SKM-1 treated with dmso at 0.1 percent for 144 hours (cell line): Measurements from ENCODE around the gene FKBP15.
"Not testable (repeated sequence)": the region's sequence is repeated elsewhere in the genome, so short reads cannot be mapped to it uniquely, and the experiment has no call there.

Experiments
- DNase-seq: peaks from one replicate; lab custom pipeline; 2025; ENCODE audit not compliant: unreplicated experiment; lab: John Stamatoyannopoulos, UW

Gene FKBP15

DNA sequence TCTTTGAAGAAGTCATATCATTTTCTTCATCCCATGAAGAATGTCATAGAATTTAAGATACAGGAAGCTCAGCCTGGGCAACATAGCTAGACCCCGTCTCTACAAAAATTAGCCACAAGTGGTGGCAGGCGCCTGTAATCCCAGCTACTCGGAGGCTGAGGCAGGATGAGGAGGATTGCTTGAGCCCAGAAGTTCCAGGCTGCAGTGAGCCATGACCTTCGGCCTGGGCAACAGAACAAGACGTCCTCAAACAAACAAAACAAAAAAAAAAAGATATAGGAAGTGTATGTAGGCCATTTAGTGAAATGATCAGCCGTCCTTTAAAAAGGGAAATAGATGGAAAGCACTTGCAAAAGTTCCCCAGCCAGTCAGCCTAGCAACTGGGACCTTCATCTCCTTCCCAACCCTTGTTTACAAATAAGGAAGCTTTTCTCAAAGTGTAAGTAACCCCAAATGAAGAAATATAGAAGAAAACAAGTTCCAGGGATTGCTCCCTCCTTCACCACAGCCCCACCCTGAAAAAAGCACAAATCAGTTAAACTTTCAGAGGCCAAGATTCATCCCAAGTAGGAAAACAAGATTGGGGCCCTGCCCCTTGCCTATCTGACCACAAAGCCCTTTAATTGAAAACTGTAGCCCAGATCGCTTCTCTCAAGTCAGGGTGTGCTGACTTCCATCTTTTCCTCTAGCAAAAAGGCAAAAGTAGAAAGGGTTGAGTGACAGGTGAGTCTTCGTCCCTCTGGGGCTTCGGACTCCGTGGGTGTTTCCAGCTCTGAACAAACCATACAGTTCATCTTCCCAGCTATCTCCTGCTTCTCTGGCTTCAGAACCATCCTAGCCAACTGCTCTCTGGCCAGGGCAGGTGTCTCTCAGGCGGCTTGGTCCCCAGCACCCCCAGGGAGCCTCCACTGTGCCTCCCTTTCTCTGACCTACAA, 69.1 kb downstream of the FKBP15 start:
- peak; percentile 22 for DNase-seq

DNA sequence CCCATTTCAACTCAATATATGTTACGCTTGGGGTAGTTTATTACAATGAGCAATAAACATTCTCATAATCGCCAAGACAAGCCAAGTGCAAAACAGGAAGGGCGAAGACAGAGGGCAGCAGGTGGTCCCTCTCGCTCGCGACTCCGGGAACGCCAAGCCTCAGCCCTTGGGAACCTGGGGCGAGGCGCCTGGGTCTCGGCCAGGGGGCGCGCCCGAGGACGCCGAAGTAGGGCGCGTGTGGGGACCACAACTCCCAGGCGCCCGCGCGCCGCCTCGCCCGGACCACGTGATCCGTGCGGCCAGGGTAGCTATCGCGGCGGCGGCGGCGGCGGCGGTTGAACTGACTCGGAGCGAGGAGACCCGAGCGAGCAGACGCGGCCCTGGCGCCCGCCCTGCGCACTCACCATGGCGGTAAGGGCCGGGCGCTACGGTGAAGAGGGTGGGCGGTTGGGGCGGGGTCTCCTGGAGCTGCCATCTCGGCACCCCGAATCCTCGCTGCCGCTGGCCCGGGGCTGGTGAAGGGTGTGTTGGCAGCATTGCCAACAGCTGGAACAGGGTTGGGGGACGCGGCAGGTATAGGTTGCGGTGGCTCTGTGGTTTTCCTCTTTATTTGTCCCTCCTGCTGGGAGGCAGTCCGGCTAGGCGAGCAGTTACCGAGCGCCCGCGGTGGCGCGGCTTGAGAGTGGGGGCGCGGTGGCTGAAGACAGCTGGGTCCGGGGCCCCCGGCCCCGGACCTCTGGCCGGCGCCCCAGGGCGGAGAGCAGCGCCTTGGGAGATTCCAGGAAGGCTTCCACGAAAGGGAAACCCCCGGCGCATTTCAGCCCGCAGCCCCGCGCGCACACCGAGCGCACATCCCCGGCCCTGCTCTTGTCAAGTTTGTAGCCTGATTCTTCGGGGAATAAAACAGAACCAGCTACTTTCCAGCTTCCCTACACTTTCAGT, 70.1 kb downstream of the FKBP15 start, which contains the start of gene SLC31A2:
TSS of gene SLC31A2 (plus strand) at position 338 of the 942 bp plus-strand sequence. CDS start at position 406, 68 bp downstream.
- peak; percentile 33 for DNase-seq

DNA sequence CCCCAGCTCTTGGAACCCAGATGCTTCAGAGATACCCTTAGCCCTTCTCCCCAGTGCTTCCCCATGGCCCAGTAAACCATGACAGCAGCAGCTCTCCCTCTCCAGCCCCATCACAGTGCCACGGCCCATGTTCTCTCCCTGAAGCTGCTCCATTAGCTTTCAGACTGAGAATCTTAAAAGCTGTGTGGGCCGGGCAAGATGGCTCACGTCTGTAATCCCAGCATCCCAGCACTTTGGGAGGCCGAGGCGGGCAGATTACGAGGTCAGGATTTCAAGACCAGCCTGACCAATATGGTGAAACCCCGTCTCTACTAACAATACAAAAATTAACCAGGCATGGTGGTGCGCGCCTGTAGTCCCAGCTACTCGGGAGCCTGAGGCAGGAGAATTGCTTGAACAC, 71.5 kb downstream of the FKBP15 start:
- DNase-seq, result not testable (repeated sequence)

DNA sequence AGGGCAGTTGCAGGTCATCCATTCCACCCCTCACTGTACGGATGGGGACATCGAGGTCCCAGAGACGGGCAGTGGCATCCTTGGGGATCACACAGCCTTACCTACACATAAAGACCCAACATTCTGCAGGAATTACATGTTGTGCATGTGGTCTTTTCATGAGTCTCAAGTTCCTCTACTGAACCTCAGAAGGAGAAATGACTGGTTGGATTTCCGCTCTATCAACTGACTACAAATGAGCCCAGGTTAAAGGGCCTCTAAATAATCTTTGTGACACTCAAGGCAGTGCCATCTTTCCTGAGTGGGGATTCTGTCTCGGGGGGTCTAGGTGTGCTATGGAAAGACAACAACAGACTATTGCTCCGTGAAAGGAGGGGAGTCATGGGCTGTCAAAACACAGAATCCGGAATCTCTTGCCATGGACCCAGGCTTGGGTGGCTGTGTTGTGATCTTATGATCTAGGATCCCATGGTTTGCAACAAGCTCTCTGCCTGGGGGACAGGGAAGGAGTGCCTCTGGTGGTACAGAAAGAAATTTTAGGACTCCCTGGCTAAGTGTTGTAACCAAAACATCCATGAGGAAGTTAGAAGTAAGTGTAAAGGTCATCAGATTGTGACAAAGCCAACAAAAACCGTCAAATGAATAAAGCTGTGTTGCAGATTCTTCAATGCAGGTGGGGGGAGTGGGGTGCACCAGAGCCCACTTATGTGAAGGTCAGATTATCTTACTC, 72.1 kb downstream of the FKBP15 start:
- peak; percentile 16 for DNase-seq

DNA sequence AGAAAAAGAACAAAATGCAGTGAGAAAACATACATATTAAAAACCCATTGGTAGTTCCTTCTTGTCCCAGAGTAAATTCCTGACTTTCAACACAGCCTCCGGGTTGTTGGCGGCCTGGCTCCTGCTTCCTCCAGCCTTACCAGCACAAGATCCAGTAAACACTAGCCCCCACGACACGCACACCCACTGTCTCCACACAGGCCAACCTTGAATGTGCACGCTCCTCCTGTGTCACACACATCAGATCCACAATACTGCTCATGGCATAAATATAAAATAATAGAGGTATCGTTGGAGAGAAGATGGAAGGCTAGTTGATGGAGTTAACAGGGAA, 72.7 kb downstream of the FKBP15 start:
- DNase-seq, result no peak

DNA sequence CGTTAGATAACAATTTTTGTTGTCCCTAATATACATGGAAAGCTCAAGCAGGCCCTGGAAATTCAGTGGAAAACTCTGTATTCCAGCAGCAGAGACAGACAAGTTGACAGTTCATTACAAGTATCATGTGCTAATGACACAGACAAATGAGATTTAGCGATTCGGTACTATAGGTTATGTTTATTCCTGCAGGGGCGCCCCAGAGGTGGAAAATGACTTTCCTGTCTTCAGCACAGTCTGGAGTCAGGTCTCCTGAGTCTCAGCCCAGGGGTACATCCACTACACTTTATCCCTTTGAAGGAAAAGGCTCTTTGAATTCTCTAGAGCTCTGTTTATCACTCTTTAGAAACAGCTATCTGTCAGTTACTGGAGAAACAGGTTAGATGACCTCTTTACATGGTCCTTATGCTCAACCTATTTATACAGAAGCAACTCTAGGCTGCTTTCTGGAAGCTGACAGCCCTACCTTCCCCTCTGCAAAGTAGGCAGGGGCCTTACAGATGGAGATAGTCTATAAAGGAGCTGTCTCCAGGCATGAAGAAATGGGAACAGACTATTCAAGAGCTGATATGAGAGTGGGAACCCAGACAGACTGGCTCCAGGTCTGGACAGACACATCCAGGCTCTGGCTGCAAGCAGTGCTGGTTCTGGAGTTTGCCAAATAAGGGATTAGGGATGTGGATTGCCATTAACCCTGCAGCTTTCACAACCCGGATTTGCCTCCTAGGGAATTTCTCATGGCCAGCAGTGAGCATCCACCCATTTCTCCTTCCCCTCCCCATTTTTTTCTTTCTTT, 77.4 kb downstream of the FKBP15 start:
- no peak for DNase-seq

DNA sequence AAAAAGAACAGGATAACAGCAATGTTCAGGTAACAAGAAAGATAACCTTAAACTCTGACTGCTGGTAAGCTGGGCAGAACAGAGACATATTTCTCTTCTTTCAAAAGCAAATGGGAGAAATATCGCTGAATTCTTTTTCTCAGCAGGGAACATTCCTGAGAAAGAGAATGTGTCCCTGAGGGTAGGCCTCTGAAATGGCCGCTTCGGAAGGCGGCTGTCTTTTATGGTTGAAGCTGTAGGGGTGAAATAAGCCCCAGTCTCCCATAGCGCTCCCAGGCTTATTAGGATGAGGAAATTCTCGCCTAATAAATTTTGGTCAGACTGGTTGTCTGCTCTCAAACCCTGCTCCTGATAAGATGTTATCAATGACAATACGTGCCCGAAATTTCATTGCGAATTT, 80.2 kb downstream of the FKBP15 start:
- DNase-seq, result not testable (repeated sequence)

DNA sequence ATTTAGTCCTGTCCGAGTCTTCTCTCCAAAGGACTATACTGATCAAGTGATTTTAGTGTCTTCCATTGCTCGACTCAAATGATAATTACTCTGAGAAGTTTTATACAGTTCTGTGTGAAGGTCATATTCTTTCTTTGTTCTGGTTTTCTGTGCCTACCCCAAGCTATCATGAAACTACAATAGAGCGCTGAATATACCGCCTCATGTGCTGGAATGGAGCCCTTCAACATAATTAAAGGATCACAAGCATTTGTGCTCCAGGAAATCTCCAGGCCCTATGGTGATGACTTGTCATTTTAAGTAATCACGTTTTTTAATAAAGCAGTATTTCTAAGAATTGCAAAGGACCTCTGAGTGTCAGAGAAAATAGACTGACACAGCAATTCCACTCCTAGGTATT, 81.1 kb downstream of the FKBP15 start:
- no peak for DNase-seq

DNA sequence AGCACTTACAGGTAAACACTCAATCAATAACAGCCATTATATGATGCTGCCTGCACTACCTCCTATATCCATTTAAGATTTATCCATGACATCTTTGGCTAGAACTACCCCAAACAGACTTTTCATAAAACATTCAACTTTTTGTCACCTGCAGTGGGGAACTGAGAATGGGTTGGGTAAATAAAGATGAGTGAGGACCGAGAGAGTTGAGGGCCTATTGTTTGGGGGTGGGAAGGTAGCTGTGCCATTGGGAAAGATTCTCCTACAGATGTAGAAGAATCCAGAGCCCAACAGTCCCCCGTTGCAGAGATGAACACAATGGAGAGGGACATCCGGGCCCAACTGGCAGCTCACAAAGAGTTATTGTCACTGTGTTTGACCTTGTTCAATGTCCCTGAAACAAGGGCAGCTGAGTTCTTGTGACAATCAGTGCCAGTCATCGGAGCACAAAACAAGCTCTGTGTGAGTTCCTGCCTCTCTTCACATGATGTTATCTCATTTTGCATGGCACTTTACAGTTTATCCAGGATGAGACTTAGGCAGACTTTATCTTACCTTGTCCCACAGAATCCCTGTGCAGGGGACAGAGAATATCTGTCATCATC, 81.8 kb downstream of the FKBP15 start:
- no peak for DNase-seq

DNA sequence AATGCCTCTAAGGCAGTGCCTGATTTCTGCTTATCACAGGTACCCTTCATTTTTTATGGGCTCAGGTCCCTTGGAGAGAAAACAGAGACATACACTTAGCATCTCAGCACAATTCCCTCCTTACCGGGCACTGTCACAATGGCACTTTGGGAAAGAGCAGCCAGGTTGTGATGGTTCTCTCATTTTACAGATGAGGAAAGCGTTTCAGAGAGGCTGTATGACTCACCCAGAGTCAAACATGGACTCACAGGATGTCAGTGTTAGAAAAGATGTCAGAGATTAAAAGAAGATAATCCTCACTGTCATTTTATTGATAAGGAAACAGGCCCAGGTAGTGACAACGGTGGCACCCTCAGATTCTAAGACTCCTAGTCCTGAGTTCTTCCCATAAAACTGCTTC, 82.3 kb downstream of the FKBP15 start:
- no peak for DNase-seq

DNA sequence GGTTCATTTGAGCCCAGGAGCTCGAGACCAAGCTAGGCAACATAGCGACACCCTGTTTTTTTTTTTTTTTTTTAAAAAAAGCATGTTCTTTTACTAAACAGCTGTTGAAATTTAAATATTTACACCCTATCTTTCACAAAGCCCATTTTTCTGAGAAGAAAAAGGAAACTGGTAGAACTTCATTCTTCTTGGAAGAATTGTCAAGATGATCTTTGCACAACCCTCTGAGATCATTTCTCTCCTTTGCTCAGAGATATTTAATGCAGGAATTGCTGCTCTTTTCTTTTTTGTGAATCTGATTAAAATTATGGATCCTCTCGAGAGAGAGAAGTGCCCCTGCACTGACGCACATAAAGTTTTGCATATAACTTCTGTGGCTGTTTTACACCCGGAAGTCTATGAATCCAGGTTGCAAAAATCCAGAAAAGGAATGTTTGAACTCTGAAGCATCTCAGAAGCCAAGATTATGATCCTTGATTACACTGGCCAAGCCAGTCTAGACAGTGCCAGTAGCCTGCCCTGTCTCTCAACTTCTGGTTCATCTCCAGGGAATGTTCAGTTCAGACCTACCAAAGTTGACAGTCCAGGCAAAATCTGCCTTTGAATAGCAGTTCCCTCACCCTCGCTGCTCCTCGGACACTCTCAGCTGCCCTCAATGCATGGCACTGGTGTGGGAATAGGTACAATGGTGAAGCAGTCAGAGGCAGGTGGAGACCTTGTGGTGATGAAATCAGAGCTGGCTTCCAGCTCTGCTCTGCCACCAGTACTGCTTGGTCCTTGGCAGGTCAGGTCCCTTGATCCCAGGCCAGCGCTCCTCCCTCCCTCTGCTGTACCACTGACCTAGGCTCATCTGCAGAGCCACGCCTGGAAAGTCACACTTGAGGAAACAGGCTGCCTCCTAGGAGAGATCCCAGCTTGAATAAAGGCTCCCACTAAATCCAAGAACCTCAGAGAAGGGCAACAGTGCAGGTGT, 83.6 kb downstream of the FKBP15 start:
- DNase-seq, result no peak

DNA sequence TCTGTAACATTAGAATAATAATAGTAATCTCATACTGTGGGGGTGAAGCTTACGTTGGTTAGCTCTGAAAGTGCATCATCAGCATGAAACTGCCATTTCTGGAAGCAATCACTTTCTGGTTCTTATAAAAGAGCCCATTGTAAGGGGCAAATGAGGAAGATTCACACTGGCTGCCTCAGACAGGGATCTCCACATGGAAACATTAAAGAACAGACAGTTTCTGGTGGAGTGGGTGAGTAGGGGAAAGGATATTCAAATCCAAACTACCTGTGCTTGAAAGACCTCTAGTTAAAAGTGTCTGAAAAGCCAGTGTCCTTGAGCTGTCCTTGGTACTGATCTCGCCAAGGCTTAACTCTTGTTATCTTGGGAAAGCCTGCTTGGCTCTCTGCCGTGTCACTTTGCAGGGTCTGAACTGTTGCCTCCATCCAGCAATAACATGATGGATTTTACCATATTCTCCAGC, 89.4 kb downstream of the FKBP15 start:
- no peak for DNase-seq

DNA sequence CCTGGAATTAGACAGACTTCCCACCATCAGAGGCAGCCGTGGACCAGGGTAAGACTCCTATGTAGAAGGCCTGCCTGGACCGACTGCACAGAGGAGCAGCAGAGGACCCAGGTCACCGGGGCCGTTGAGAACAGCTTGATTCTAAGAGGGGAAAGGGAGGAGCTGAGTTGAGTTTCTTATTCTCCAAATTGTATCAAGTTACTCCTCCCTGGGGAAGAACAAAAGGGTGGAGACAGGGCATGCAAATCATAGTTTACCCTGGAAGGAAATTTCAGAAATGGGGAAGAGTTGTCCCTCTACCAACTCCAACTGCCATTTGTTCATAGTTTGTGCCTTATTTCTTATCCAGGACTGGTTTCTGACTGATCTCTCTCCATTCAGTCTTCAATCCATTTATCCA, 91.2 kb downstream of the FKBP15 start:
- DNase-seq, result no peak

DNA sequence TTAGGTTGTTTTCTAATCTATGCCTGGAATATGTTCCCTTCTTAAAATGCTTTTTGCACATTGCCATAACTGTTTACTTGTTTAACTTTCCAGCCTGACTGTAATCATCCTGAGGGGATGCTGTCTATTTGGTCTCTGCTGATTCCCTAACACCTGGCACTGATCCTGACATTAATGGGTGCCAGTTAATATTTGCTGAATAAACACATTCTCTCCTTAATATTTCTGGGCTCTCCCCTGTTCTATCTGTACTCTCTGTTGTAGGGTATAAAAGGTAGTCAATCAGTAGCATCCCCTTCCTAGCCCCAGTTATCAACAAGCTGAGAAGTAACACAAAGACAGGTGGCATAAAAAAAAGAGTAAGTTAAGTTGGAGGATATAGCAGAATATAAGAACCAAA, 91.6 kb downstream of the FKBP15 start:
- no peak for DNase-seq

DNA sequence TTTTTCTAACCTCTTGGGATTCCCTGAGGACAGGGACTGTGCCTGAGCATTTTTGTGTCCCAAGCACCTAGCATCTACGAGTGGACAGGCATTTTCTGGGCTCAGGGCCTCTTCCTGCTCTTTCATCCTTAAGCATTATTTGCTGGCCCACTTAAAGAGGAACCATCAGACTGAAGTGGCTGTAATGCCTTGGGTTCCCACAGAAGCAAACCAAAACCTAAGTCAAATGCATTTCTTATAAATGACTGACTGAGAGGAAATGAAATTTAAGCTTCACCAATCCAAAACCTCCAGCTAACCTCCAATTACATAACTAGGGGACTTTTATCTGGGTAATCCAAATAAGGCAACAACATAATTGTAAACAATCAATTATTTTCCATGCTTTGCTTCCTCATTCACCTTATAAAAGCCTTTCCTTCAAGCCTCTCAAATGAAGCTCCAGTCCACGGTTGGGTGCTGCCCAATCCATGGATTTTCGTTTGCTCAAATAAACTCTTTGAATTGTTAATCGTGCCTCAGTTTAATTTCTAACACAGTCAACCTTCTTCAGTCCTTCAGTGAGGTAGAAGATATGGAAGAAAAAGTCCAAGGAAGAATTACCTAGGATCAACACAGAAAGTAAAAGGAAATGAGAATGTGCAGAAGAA, 95.6 kb downstream of the FKBP15 start:
- DNase-seq, result no peak

DNA sequence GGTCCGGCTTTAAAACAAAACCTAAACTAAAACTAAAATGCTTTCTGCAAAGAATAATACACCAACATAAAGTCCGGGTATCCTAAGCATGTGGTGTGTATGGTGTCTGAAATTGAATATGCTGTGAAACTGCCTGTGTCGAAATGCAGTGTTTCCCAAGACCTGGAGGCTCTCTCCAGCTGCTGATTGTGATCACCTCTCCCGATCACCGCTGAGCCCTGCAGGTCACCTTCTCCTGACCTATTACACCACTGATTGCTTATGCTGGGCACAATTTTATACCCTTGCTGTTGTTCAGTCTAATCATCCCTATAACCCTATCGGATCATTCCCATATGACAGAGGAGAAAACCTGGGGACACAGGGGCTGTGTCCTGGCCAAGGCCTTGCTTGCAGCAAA, 102.2 kb downstream of the FKBP15 start:
- not testable (repeated sequence) for DNase-seq
